GM18517 (cell line): ENCODE measurements around the gene HIPK1.
A peak's percentile ranks its signal among the peaks of the same experiment; 100 is the strongest.

Experiments used
- ATAC-seq: cut with Tn5 transposase; IDR thresholded peaks from one replicate; pipeline ENCODE4 v1.9.1; 2021; ENCODE audit warnings: mild to moderate bottlenecking, moderate library complexity; ENCODE audit not compliant: unreplicated experiment

HIPK1 gene

GRCh38 chr1:113913312-113913668, 15.8 kb upstream of the HIPK1 start:
- ATAC-seq, result no peak

- ATAC-seq, result no peak
These were observed 15.0 kb upstream of the HIPK1 start for GRCh38 chr1:113913887-113914664.

GRCh38 chr1:113916974-113917373, 12.2 kb upstream of the HIPK1 start:
- ATAC-seq, result no peak

- no peak for ATAC-seq
These were observed 11.6 kb upstream of the HIPK1 start for GRCh38 chr1:113917400-113918082.

- ATAC-seq, result no peak
These were observed 10.9 kb upstream of the HIPK1 start for GRCh38 chr1:113918243-113918642.

- no peak for ATAC-seq
These were observed 6.2 kb upstream of the HIPK1 start for GRCh38 chr1:113922957-113923356.

GRCh38 chr1:113924473-113924872, 4.7 kb upstream of the HIPK1 start:
- no peak for ATAC-seq

GRCh38 chr1:113928187-113928930, 765 bp upstream of the HIPK1 start:
- no peak for ATAC-seq

GRCh38 chr1:113929750-113930498, 800 bp downstream of the HIPK1 start:
- ATAC-seq, result peak; percentile 32

GRCh38 chr1:113930499-113931161, 1.5 kb downstream of the HIPK1 start:
- ATAC-seq, result peak; percentile 19

GRCh38 chr1:113931451-113931851, 2.3 kb downstream of the HIPK1 start:
- no peak for ATAC-seq

- ATAC-seq, result no peak
These were observed 4.9 kb downstream of the HIPK1 start for GRCh38 chr1:113934006-113934405.

- ATAC-seq, result no peak
These were observed 5.5 kb downstream of the HIPK1 start for GRCh38 chr1:113934511-113935055.

- ATAC-seq, result no peak
These were observed 6.1 kb downstream of the HIPK1 start for GRCh38 chr1:113935176-113935575.

GRCh38 chr1:113935970-113936369, 6.8 kb downstream of the HIPK1 start:
- no peak for ATAC-seq

- no peak for ATAC-seq
These were observed 8.0 kb downstream of the HIPK1 start for GRCh38 chr1:113937146-113937545.

GRCh38 chr1:113938192-113938591, 9.1 kb downstream of the HIPK1 start:
- no peak for ATAC-seq

- ATAC-seq, result no peak
These were observed 11.5 kb downstream of the HIPK1 start for GRCh38 chr1:113940365-113941244.

- no peak for ATAC-seq
These were observed 12.1 kb downstream of the HIPK1 start for GRCh38 chr1:113941245-113941559.
